Stimulated activated CD8-positive, alpha-beta memory T cell treated with anti-CD3 and anti-CD28 coated beads, Interleukin-2, amount 100 ng/mL, for 48 hours (primary cell): ENCODE data around the gene TMEM175.

ENCODE experiments used
- DNase-seq, 2 donors: peaks; one replicate each; pipeline ENCODE4 v3.0.0-alpha.2; 2020; ENCODE audit warnings: low read depth in 2 of 2

The TMEM175 gene

GRCh38 chr4:946517-947471 lies 14.5 kb downstream of the TMEM175 start:
- no peak for DNase-seq

- DNase-seq, result no peak
Measured at GRCh38 chr4:947491-947971, 15.3 kb downstream of the TMEM175 start.

- no peak for DNase-seq
Measured at GRCh38 chr4:948101-948935, 16.1 kb downstream of the TMEM175 start.

- DNase-seq, result no peak
Measured at GRCh38 chr4:948936-949300, 16.7 kb downstream of the TMEM175 start.

- DNase-seq, result no peak
Measured at GRCh38 chr4:949656-950055, 17.4 kb downstream of the TMEM175 start.

GRCh38 chr4:950136-951020 lies 18.1 kb downstream of the TMEM175 start:
- DNase-seq, result no peak

- no peak for DNase-seq
Measured at GRCh38 chr4:951186-951585, 18.9 kb downstream of the TMEM175 start.

GRCh38 chr4:951594-952468 lies 19.6 kb downstream of the TMEM175 start:
- no peak for DNase-seq

- no peak for DNase-seq
Measured at GRCh38 chr4:952881-953573, 20.8 kb downstream of the TMEM175 start.

- DNase-seq, result no peak
Measured at GRCh38 chr4:953574-953915, 21.3 kb downstream of the TMEM175 start.

- no peak for DNase-seq
Measured at GRCh38 chr4:954211-955020, 22.2 kb downstream of the TMEM175 start.

- no peak for DNase-seq
Measured at GRCh38 chr4:955161-955921, 23.1 kb downstream of the TMEM175 start.

GRCh38 chr4:955931-956381 lies 23.7 kb downstream of the TMEM175 start:
- no peak for DNase-seq

- no peak for DNase-seq
Measured at GRCh38 chr4:956531-957230, 24.4 kb downstream of the TMEM175 start.

GRCh38 chr4:957231-957580 lies 24.9 kb downstream of the TMEM175 start:
- no peak for DNase-seq

GRCh38 chr4:957581-958313 lies 25.5 kb downstream of the TMEM175 start:
- no peak for DNase-seq

GRCh38 chr4:958314-958665 lies 26.0 kb downstream of the TMEM175 start:
- DNase-seq, result no peak
